Immature natural killer cell (primary cell): ENCODE data around the gene PYGM. TPM values are rescaled to one million over a fixed set of nuclear protein-coding genes. Genes with fewer than 3 reads are reported as not detected.
A peak's percentile ranks its signal among the peaks of the same experiment; 100 is the strongest.

ENCODE experiments used
- DNase-seq, 3 donors: peaks; one replicate each; pipeline ENCODE4 v3.0.0; 2022; ENCODE audit warnings: mixed read lengths in 1 of 3
- H3K27ac Mint-ChIP-seq, 6 donors: one replicate each; pipeline ENCODE4 v1.8.0; 2020; ENCODE audit warnings: mixed read lengths in 6 of 6, mild to moderate bottlenecking in 5 of 6, inconsistent platforms in 4 of 6, moderate library complexity in 3 of 6
- H3K27me3 Mint-ChIP-seq, 3 donors: one replicate each; pipeline ENCODE4 v1.8.0; 2020 to 2021; ENCODE audit warnings: low read depth in 3 of 3, mild to moderate bottlenecking in 3 of 3, mixed read lengths in 3 of 3, moderate library complexity in 3 of 3, inconsistent platforms in 1 of 3
- H3K36me3 Mint-ChIP-seq, 3 donors: one replicate each; pipeline ENCODE4 v1.8.0; 2020; ENCODE audit warnings: mixed read lengths in 3 of 3, inconsistent platforms in 2 of 3, mild to moderate bottlenecking in 2 of 3
- H3K4me1 Mint-ChIP-seq, 2 donors: one replicate each; pipeline ENCODE4 v1.8.0; 2020; ENCODE audit warnings: inconsistent platforms in 2 of 2, mild to moderate bottlenecking in 2 of 2, mixed read lengths in 2 of 2, moderate library complexity in 1 of 2
- H3K4me3 Mint-ChIP-seq, 5 donors: one replicate each; pipeline ENCODE4 v1.8.0; 2020; ENCODE audit warnings: mild to moderate bottlenecking in 5 of 5, mixed read lengths in 5 of 5, inconsistent platforms in 3 of 5, moderate library complexity in 3 of 5
- H3K9me3 Mint-ChIP-seq, 6 donors: one replicate each; pipeline ENCODE4 v1.8.0; 2020; ENCODE audit warnings: mild to moderate bottlenecking in 6 of 6, mixed read lengths in 6 of 6, inconsistent platforms in 4 of 6, moderate library complexity in 3 of 6
- polyA plus RNA-seq, 3 donors: library from polyadenylated mRNA; unstranded; fragments of 300-500 nt; fragmentation: Illumina TruSeq; gene quantifications; one replicate each; pipeline ENCODE4 v1.2.3, GENCODE V29; 2021

PYGM gene
- polyA plus RNA-seq, 3 donors from 2014 or later, result 0.63 to 1.1 TPM; not detected in 1

GRCh38 chr11:64787526-64788320 is 27.9 kb upstream of the PYGM start:
- H3K4me1 Mint-ChIP-seq, result peaks cover 4 to 5% of the 10 kb centered on the region in 2 donors
- DNase-seq, result peak; percentile 40 to 49 (median 46)
- no peaks in the 10 kb centered on the region for H3K36me3 Mint-ChIP-seq
- peaks cover 0 to 3% (median 3%) of the 10 kb centered on the region in 3 donors for H3K27me3 Mint-ChIP-seq
- peak overlapping the region in 1 of 6 donors; percentile 76 for H3K27ac Mint-ChIP-seq
- H3K4me3 Mint-ChIP-seq, result no peak overlapping the region
- H3K9me3 Mint-ChIP-seq, result no peaks in the 10 kb centered on the region

GRCh38 chr11:64786308-64786707 is 26.5 kb upstream of the PYGM start:
- no peak for DNase-seq
- Mint-ChIP-seq H3K27ac (no peak overlapping the region), H3K4me1 (peaks cover 4 to 5% of the 10 kb centered on the region in 2 donors), H3K9me3 (no peaks in the 10 kb centered on the region), H3K36me3 (no peaks in the 10 kb centered on the region), H3K4me3 (no peak overlapping the region), H3K27me3 (peaks cover 0 to 3% (median 0%) of the 10 kb centered on the region in 3 donors)

DNA sequence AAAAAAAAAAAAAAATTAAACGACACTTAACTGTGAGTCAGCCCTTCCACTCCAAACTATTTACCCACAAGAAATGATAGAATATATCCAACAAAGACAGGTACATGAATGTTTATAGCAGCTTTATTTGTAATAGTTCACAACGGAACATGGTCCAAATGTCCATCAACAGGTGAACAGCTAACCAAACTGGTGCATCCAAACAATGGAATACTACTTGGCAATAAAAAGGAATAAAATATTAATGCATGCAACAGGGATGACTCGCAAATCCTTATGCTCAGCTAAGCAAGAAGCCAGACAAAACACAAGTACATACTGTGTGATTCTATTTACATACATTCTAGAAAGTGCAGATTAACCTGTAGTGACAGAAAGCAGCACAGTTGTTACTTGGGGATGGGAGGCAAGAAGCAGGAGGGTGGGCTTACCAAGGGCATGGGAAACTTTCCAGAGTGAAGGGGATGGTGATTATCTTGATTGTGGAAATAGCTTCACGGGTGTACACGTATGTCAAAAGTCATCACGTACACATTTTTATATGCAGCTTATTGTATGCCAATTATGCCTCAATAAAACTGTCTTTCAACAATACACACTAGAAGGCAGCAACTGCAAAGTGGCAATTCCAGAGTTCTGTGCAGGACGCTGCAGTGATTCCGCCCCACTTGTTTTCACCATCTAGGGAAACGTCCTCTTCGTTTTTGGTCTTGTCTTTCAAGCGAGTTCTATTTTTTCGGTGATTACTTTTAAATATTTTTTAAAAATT is 25.2 kb upstream of the PYGM start:
- Mint-ChIP-seq H3K4me3 (no peak overlapping the region), H3K27me3 (peaks cover 0 to 5% (median 0%) of the 10 kb centered on the region in 3 donors), H3K27ac (no peak overlapping the region), H3K36me3 (no peaks in the 10 kb centered on the region), H3K4me1 (peaks cover 4 to 11% of the 10 kb centered on the region in 2 donors), H3K9me3 (no peaks in the 10 kb centered on the region)
- DNase-seq, result no peak

- Mint-ChIP-seq H3K4me3 (peak within 1 kb of the TSS; percentile 89 to 97 (median 94)), H3K9me3 (no peaks in the 10 kb centered on the region), H3K4me1 (peaks cover 42 to 57% of the 10 kb centered on the region in 2 donors), H3K36me3 (peaks cover 8 to 30% (median 26%) of the 10 kb centered on the region in 3 donors), H3K27me3 (peaks cover 20 to 29% (median 20%) of the 10 kb centered on the region in 3 donors), H3K27ac (peak within 1 kb of the TSS; percentile 98 to 100 (median 99))
- DNase-seq, result peak; percentile 100
These were observed 18.9 kb upstream of the PYGM start, which contains the start of gene SF1 for GRCh38 chr11:64778473-64779298. TSS of gene SF1 (minus strand) at chr11:64778542. CDS start at chr11:64778392, 150 bp downstream.

- H3K9me3 Mint-ChIP-seq, result no peaks in the 10 kb centered on the region
- H3K36me3 Mint-ChIP-seq, result peaks cover 11 to 35% (median 32%) of the 10 kb centered on the region in 3 donors
- H3K4me3 Mint-ChIP-seq, result peak overlapping the region in 4 of 5 donors; percentile 87 to 97 (median 91)
- peaks cover 45 to 62% of the 10 kb centered on the region in 2 donors for H3K4me1 Mint-ChIP-seq
- H3K27ac Mint-ChIP-seq, result peak overlapping the region in 5 of 6 donors; percentile 98 to 100 (median 99)
- H3K27me3 Mint-ChIP-seq, result peaks cover 20 to 29% (median 20%) of the 10 kb centered on the region in 3 donors
- DNase-seq, result no peak
These were observed 18.4 kb upstream of the PYGM start for GRCh38 chr11:64778223-64778472.

DNA sequence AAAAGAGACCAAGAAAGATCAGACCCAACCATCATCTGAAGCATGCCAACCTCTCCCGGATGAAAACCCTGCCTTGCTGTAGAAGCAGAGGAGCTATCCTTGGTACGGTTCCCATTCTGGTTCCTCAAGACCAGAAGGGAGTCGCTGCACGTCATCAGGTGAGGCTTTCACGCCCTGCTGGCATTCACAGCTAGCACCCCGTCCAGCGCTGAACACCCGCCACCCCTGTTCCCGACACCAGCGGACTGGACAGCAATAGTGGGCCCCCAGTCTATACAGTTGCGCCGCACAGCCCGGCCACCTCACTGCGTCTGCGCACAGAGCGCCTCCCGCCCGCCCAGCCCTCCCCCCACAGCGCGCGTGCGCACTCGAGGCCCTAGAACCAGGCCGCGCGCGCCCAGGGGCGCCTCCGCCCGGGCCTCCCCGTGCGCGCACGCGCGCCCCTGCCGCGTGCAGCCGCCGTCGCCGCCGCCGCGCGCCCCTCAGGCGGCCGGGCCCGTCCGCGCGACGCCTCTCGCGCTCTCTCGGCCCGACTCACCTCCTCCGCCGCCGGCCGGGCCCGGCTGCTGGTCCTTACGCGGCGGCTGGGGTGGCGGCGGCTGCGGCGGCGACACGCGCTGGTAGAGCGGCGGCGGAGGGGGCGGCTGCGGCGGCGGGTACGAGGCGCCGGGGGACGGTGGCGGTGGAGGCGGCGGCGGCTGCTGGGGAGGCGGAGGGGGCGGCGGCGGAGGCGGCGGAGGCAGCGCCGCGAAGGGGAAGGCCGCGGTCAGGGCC is 17.9 kb upstream of the PYGM start:
- Mint-ChIP-seq H3K4me3 (peak overlapping the region; percentile 88 to 95 (median 94)), H3K36me3 (peaks cover 11 to 40% (median 37%) of the 10 kb centered on the region in 3 donors), H3K27ac (peak overlapping the region; percentile 86 to 96 (median 92)), H3K4me1 (peaks cover 50 to 68% of the 10 kb centered on the region in 2 donors), H3K27me3 (peaks cover 20 to 29% (median 20%) of the 10 kb centered on the region in 3 donors), H3K9me3 (no peaks in the 10 kb centered on the region)
- DNase-seq, result peak; percentile 82 to 87 (median 87)

- DNase-seq, result no peak
- Mint-ChIP-seq H3K4me3 (peak overlapping the region; percentile 88 to 95 (median 94)), H3K27ac (peak overlapping the region; percentile 86 to 96 (median 92)), H3K36me3 (peaks cover 11 to 47% (median 42%) of the 10 kb centered on the region in 3 donors), H3K9me3 (no peaks in the 10 kb centered on the region), H3K27me3 (peaks cover 20 to 29% (median 20%) of the 10 kb centered on the region in 3 donors), H3K4me1 (peaks cover 58 to 75% of the 10 kb centered on the region in 2 donors)
These were observed 17.1 kb upstream of the PYGM start for GRCh38 chr11:64776875-64777274.

DNA sequence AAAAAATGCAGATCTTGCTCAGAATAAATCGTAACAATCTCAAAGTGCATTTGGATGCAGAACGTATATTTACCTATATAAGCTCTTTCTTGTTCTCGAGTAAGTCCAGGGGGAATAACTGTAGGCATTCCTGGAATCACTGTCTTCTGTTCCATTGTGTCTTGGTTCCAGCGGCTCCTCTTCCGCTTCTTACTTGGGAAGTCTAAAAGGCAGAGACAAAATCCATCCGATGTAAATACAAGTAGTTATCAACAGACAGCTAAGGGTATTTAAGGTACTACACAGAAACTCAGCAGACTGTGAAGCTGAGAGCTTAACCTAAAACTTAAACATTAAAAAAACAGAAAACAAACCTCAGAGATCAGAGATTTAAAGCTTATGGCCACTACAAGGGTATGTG is 16.7 kb upstream of the PYGM start:
- Mint-ChIP-seq H3K36me3 (peaks cover 11 to 52% (median 47%) of the 10 kb centered on the region in 3 donors), H3K9me3 (no peaks in the 10 kb centered on the region), H3K4me1 (peaks cover 62 to 80% of the 10 kb centered on the region in 2 donors), H3K27ac (peak overlapping the region; percentile 86 to 96 (median 92)), H3K27me3 (peaks cover 20 to 29% (median 23%) of the 10 kb centered on the region in 3 donors), H3K4me3 (peak overlapping the region; percentile 88 to 95 (median 94))
- no peak for DNase-seq

DNA sequence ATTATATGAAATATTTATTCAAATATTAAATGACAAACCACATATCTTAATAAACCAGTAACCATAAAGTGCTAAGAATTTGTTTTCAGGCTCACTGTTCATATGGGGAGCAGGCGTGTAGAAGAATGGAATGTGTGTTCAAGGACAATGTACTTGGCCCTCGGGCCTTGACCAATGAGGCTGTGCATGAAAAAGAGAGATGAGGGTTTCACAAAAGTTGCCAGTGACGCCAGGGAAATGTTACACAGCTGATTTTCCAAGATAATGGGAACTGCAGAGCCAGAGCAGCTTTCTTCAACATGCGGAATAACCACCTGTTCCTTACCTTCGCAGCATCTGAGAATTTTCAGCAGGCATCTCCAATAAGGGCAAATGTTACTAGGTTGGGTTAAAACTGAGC is 14.4 kb upstream of the PYGM start:
- Mint-ChIP-seq H3K27ac (peak overlapping the region in 4 of 6 donors; percentile 2 to 71 (median 26)), H3K4me3 (peak overlapping the region in 1 of 5 donors; percentile 14), H3K4me1 (peaks cover 63 to 83% of the 10 kb centered on the region in 2 donors), H3K36me3 (peaks cover 26 to 71% (median 68%) of the 10 kb centered on the region in 3 donors), H3K9me3 (no peaks in the 10 kb centered on the region), H3K27me3 (peaks cover 17 to 33% (median 23%) of the 10 kb centered on the region in 3 donors)
- no peak for DNase-seq

DNA sequence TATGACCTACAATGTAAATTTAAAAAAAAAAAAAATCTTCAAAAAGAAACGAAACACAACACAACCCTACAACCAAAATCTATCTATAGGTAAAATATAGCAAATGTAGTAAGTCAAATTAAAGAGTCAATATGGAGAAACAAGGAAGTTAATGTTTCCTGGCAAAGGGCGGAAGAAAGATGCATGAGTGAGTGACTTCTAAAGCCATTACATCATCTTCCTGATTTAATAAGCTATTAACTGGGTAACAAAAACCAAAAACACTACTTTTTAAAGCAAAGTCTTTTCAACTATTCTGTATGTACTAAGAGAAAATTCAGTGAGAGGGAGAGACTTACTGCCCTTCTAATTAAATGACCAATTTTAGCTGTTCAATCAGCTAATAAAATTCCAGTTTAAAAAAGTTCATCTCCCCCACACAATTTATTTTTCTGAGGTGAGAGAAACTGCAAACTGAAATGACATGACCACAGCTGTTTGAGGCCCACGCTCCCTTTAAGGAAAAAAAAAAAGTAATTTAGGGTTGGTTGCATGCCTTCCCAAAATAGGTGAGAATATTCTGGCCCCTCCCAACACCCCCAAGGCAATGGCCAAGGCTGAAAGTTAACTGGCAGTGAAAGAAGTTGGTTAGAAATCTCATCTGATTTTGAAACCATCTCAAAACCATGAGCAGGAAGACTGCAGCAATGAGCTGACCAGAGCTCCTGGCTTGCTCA is 12.7 kb upstream of the PYGM start:
- DNase-seq, result no peak
- peaks cover 34 to 86% (median 78%) of the 10 kb centered on the region in 3 donors for H3K36me3 Mint-ChIP-seq

GRCh38 chr11:64771861-64772260 is 12.1 kb upstream of the PYGM start:
- H3K27me3 Mint-ChIP-seq, result peaks cover 13 to 37% (median 21%) of the 10 kb centered on the region in 3 donors
- no peak for DNase-seq

More for the DNA sequence above, 12.7 kb upstream of the PYGM start:
- H3K4me3 Mint-ChIP-seq, result no peak overlapping the region
- H3K9me3 Mint-ChIP-seq, result no peaks in the 10 kb centered on the region
- peaks cover 70 to 95% of the 10 kb centered on the region in 2 donors for H3K4me1 Mint-ChIP-seq
- H3K27me3 Mint-ChIP-seq, result peaks cover 12 to 39% (median 23%) of the 10 kb centered on the region in 3 donors
- H3K27ac Mint-ChIP-seq, result peak overlapping the region in 4 of 6 donors; percentile 14 to 72 (median 62)

GRCh38 chr11:64770120-64770519 is 10.3 kb upstream of the PYGM start:
- H3K27me3 Mint-ChIP-seq, result peaks cover 15 to 41% (median 26%) of the 10 kb centered on the region in 3 donors
- H3K4me1 Mint-ChIP-seq, result peaks cover 66 to 92% of the 10 kb centered on the region in 2 donors
- no peak for DNase-seq
- H3K4me3 Mint-ChIP-seq, result no peak overlapping the region
- H3K9me3 Mint-ChIP-seq, result no peaks in the 10 kb centered on the region
- peaks cover 35 to 78% (median 67%) of the 10 kb centered on the region in 3 donors for H3K36me3 Mint-ChIP-seq
- H3K27ac Mint-ChIP-seq, result peak overlapping the region in 5 of 6 donors; percentile 11 to 69 (median 57)

More at GRCh38 chr11:64771861-64772260, 12.1 kb upstream of the PYGM start:
- Mint-ChIP-seq H3K9me3 (no peaks in the 10 kb centered on the region), H3K4me1 (peaks cover 70 to 95% of the 10 kb centered on the region in 2 donors), H3K4me3 (no peak overlapping the region), H3K27ac (peak overlapping the region in 5 of 6 donors; percentile 20 to 80 (median 64)), H3K36me3 (peaks cover 34 to 84% (median 78%) of the 10 kb centered on the region in 3 donors)
